ENCODE measurements around the gene C17orf50.

Gene C17orf50

DNA sequence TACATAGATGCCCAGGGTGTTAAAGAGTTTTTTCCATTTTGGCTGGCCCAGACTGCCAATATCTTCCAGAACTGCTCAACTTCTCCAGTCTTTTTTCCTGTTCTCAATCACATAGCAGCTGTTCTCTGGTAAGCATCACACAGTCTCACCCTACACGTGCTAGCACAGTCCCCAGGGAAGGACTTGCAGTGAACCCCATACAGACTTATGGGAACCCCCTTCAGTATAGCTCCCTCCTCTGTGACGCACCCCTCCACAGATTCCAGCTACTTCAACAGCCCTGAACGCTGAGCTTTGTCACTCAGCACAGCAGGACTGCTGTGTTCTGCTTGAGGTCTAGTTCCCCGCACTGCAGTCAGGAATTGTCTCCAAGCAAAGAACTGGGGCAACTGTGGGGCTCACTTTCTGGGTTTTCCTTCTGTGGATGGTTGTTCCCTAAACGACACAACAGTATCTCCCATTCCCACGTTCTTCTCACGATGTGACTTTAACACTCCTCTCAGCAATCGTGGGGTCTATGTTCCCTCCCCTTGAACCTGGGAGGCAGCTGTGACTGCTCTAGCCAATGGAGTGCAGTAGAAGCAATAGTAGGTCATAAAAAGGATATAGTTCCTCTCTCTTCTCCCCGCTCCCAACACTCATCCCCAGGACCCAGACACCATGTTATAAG, 31.1 kb downstream of the C17orf50 start:
- DNase-seq, result no peak

DNA sequence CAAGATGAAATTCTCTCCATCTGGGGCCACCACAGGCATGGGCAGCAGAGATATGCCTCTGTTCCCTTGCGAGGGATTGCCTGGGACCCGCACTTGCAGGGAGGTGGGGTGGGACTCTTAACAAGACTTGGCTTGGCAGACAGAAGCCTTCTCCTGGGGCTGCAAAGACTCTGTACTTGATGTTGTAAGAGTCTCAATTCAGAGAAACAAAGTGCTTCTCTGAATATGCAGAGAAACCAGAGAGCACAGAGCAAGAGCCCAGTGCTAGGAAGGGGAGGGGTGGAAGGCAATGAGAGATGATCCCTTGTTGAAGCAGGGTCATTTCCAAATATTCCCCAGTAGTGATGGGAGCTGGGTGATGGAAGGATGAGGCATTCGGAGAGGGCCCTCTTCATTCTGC, 32.6 kb downstream of the C17orf50 start:
- no peak for DNase-seq

DNA sequence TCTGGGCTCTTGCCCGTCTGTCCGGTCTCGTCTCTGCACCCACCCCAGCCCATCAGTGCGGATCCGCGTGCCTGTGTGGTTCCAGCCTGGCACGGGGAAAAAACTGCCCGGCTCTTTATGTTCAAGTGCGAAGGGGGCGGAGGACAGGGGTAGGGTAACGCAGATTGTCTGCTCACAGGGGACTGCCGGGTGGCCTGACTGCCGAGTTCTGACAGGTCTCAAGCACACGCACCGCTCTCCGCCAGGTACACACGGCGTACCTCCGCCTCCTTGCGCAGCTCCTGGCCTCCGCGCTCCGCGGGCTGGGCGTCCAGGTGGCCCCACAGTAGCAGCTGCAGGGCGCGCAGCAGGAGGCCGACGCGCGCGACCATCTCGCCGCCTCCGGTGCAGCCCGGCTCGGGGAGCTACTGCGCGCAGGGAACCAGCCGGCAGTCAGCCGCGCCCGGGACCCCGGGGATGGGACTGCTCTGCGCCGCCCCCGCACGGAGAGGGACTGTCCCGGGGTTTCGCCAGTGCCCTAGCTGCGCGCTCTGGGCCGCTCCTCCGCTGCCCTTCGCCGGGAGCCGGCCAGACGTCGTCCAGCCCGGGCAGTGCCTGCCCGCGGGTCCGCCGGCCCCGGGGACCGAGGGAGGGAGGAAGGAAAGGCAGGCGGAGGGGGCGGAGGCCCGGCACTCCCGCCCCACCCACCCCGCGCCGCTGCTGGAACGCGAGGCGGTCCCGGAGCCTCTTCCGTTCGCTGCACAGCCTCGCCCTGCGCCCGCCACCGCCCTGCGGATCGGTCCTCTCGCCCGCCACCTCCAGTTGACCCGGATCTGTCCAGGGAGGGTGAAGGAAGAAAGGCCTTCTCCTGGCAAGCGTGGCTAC, 34.6 kb downstream of the C17orf50 start, which contains the start of gene MMP28:
Gene MMP28 (minus strand): TSS at position 635 of the 864 bp plus-strand sequence. CDS start 264 bp downstream, at position 371.
- peak; percentile 23 for DNase-seq

DNA sequence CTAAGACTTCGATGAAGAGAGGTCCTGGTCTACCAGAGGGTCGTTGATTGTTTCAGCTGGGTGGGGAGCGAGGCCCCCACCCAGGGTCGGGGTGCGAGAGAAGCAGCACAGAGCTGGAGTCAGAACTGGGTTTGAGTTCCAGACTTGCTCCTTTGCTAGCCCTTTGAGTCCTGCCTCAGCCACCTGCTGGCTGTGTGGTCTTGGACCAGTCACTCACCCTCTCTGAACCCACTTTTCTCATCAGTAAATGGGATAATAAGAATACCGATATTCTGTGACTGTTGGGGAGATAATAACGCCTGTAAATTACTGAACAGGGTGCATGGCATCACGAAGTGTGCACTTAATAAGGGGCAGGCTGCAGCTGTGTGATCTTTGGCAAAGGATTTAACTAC, 35.2 kb downstream of the C17orf50 start:
- no peak for DNase-seq

DNA sequence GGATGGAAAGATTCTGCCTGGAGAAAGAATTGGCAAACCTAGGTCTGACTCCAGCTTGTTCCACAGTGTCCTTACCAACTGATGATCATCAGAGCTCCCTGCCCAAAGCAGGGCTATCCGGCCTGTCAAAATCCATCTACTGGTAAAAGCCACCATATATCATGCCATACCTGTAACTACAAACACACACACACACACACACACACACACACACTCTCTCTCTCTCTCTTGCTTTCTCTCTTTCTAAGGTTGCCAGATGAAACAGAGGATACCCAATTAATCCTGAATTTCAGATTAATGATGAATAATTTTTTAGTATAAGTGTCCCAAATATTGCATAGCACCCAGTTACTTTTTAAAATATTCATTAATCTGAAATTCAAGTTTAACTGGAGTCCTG, 36.3 kb downstream of the C17orf50 start:
- no peak for DNase-seq

DNA sequence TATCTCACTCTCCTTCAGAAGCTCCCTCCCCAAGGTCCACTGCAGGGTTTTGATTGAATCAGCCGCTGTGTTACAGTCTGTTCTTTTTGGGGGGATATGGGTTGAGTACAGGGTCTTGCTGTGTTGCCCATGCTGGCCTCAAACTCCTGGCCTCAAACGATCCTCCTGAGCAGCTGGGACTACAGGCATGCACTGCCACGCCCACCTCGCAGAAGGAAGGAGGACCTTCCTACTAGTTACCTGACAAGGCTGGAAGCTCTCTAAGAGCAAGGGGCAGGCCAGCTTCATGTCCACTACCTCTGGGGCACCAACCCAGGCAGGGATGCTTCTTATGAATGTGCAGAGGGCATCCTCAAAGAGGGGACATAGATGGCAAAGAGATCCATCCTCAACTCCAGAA, 36.7 kb downstream of the C17orf50 start:
- DNase-seq, result no peak

DNA sequence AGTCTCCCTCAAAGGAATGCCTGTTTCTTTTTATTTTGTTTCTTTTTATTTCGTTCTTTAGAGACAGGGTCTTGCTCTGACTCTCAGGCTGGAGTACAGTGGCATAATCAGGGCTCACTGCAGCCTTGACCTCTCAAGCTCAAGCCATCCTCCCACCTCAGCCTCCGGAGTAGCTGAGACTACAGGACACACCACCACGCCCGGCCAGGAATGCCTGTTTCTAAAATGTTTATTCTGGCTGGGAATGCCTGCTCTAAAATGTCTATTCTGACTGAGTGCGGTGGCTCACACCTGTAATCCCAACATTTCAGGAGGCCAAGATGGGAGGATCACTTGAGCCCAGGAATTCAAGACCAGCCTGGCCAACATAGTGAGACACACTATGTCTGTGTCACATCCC, 37.2 kb downstream of the C17orf50 start:
- no peak for DNase-seq

DNA sequence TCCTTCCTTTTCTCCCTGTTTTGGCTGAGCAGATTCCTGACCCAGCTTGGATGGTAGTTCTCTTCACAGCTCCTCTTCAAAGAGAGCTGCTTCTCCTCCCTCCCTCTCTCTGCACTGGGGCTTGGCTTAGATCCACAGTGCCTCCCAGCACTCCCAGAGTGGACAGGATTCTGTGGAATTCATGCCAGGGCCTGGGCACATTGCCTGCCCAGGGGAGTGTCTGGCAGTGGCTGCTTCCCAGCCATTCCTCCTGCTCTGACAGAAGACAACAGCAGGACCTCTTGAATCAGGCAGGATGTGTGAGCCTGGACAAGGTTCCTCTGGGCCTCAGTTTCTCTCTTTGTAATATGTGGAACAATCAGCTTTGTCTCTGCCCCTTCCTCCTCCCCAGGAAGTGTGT, 39.3 kb downstream of the C17orf50 start:
- no peak for DNase-seq

DNA sequence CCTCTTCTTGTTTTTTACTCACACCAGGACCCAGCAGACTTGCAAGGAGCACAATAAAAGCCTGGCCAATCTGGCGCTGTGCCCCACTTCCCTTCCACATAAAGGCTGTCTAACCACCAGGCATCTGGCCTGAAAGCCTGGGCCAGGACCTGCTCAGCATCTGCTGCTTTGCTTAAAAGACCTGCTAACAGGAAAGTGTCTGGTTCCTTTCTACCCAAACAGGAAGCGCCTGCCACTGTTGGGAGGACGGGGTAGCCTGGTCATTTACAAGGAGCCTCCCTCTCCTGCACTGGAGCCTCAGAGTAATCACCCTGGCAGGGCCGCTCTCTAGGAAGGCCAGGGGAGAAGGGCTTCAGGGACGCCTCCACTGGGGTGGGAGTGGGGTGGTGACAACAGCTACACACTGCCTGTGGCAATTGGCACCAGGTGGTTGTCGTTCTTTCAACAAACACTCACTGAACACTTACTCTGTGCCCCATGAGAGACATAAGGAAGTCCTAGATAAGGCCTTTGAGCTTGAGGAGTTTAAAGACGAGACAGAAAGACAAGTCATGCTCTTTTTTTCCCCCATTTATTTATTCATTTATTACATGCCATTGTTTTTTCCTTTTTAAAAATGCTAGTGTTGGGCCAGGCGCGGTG, 41.0 kb downstream of the C17orf50 start:
- no peak for DNase-seq

DNA sequence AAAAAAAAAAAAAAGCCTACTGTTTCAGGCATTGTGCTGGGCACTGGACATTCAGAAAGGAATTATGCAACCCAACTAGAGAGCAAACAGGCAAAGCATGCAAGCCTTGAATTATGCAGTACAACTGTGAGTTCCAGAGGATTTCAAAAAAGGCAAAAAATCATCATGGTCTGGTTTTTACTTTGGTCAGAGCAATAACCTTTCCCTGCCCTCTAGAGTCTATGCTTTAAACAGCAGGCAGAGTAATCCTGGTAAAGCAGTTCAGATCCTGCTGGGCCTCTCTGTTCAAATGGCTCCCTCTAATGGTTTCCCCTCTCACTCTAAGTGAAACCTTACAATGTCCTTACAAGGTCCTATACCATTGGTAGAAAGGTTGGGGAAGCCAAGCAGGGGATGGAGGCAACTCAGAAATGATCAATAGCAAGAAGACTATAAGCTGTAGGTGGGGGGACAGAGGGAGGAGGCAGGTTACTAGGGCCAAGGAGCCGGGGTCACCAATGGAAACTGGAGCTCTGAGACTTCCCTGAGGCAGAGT, 44.0 kb downstream of the C17orf50 start:
- DNase-seq, result no peak

DNA sequence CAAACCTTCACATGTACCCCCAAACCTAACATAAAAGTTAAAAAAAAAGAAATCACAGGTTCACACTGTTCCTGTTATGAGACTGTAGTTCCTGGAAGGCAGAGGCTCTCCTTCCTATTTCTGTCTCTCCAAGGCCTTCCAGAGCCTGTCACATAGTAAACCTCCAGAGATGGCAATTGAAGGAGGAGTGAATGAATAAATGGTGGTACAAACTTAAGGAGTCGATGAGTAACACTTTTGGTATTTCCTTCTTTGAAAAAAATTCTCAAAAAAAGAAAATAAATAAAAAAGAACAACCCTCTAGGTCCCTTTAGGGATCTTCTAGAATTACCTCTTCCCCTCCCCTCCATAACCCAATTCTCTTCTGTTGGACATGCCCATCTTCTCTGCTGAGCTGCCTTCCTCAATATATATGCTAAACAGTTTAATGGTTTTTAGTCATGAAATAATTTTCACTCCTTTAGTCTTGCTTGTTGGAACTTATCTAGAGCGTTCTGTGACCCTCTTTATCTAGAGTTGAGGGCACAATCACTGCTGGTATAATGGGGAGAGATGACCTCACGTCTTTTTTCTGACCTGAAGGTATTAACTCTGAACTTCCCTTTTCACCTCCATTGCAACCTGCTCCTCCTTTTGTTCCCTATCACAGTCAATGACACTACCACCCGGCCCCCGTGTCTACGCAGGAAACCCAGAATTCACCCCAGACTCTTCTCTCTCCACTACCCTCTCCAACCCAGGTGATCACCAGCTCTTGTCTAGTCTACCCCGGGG, 46.9 kb downstream of the C17orf50 start:
- no peak for DNase-seq

DNA sequence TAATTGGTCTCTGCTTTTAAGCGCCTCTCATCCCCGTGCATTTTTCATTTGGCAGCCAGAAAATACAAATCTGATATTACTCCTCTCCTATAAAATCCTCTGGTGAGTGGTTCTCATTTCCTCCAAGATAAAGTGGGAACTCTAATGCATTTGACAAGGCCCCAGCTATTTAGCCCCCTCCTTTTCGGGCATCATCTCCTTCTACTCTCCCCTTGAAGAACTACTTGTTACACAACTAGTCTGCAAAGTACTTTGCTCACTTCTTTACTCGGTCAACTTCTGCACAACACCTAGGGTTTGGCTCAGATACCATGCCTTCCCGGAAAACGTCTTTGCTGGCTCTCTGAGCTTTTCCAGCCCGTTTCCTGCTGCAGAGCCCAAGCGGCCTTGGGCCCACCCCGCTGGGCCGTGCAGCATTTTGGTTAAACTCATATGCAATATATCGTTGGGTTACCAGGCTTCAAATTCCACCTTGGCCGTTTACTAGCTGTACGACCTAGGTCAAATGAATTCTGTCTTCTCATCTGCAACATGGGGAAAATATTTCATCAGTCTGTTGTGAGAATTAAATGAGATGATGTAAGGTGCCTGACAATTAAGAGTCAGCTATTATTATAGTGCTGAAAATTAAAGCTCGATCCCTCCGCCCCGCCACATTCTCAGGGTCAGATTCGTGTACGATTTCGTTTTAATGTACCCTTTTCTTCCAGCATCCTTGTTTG, 47.7 kb downstream of the C17orf50 start:
- no peak for DNase-seq

DNA sequence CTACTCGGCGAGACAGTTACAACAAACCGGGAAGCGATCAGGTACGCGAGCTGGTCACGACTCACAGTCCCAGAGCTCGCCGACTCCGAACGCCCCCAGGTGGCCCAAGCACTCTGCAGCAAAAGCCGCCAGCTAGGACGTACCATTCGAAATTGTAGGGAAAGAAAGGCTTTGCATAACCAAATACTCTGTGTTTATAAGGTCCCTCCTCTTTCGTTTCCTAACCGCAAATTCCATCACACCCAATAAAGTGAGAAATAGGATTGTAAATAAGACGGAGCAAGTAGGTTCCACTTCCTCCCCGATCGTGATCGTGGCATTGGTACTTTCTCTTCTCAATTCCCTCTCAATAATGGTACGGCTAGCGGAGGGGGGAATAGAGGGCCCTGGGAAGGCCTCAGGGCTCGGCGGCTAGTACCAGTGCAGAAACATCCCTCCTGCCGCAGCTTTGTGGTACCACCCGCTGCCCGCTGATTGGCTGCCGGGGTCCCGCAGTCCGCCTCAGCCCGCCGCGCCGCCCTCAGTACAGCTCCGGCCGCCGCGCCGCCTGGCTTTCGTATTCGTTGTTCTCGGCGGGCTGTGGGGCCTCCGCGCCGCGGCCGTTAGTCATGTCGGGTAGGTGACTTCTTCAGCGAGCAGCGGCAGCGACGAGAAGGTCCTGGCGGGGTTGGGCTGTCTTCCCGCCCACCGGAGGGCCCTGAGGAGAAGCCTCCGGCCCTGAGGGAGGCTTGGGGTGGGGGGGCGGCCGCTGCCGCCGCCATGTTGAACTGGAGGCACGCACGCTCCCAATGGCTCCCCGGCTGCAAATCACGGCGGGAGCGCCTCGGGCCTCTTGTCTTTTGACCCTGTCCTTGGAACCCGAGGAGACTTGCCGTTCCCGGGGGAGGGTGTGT, 48.5 kb downstream of the C17orf50 start, which contains the start of gene TAF15:
Gene TAF15 (plus strand): TSS at position 523 of the 893 bp plus-strand sequence. CDS start 86 bp downstream, at position 609.
- peak; percentile 92 for DNase-seq

DNA sequence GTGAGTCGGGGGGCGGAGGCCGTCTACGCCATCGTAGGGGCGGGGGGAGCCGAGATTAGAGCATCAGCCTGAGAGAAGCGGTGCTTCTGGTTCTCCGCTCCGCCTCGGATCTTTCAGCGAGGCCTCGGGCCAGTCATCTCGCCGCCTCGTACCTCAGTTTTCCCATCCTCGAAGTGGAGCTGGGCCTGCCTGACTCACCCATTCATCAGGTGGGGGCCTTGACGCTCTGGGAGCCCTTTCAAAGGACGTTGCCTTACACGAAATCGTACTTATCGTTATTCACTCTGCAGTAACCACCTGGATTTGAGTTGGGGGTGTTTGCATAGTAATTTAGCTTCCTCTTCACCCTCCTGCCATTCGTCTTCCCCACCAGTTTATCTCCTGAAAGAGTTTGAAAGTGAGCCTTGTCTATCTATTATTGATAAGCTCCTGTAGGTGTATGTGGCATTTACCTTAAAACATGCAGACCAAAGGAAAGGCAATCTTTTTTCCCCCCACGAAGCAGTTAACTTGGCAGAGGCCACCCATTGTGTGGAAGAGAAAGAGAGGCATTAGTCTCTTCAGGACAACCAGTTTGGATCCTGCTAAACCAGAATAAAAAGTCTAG, 49.3 kb downstream of the C17orf50 start:
- no peak for DNase-seq

DNA sequence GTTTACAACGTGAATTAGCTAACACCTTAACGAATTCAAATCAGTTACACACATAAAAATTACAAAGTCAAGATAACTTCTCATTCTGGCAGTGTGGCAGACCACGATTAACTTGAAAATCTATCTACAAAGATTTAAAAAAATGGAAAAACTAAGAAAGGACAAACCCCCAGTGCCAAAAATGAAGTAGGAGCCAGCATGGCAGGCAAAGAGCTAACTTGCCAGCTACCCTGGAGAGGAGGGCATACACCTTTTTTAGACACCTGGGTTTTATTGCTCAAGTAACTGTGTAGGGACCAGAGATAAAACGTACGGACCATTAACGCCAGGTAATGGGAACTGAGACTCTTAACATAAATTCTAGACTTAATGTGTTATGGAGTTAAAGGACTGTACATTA, 51.1 kb downstream of the C17orf50 start:
- DNase-seq, result no peak

DNA sequence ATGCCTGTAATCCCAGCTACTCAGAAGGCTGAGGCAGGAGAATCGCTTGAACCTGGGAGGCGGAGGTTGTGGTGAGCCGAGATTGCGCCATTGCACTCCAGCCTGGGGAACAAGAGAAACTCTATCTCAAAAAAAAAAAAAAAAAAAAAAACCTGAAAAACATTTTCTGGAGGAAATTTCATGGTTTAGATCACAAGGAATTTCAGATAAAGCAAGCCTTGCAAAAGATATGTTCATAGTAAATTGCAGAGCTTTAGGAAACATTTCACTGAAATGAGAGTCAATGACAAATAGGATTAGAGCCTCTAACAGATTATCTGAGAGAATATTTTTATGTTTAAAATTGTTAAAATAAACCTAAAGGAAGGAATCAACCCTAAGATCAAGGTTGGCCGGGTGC, 51.8 kb downstream of the C17orf50 start:
- DNase-seq, result no peak

Data from activated gamma-delta T cell (primary cell).